Colonic mucosa (tissue), 4 donors: Measurements from ENCODE around the gene MPL. TPM values are rescaled to one million over a fixed set of nuclear protein-coding genes. Genes with fewer than 3 reads are reported as not detected.
"Not testable (repeated sequence)": the region's sequence is repeated elsewhere in the genome, so short reads cannot be mapped to it uniquely, and the experiment has no call there.

Experiments
- DNase-seq: peaks from one replicate; pipeline ENCODE4 v3.0.0-alpha.2; 2020
- H3K27ac ChIP-seq: fragments of 200-600 bp; one replicate; pipeline ENCODE4 v1.8.0; 2021
- H3K27me3 ChIP-seq: fragments of 200-600 bp; one replicate; pipeline ENCODE4 v1.8.0; 2021
- H3K36me3 ChIP-seq: fragments of 200-600 bp; one replicate; pipeline ENCODE4 v1.8.0; 2021
- H3K4me1 ChIP-seq: fragments of 200-600 bp; one replicate; pipeline ENCODE4 v1.8.0; 2021; ENCODE audit warnings: mild to moderate bottlenecking
- H3K4me3 ChIP-seq: fragments of 200-600 bp; one replicate; pipeline ENCODE4 v1.8.0; 2021
- H3K9ac ChIP-seq, 2 donors: one replicate each; pipeline ENCODE4 v1.7.0; 2013; ENCODE audit warnings: control low read depth in 2 of 2, low read depth in 2 of 2, low read length in 2 of 2
- H3K9me3 ChIP-seq: fragments of 200-600 bp; one replicate; pipeline ENCODE4 v1.8.0; 2021
- CTCF ChIP-seq: fragments of 200-600 bp; IDR thresholded peaks from one replicate; pipeline ENCODE4 v1.8.0; 2022; ENCODE audit warnings: antibody characterized with exemption, mild to moderate bottlenecking
- intact Hi-C: fragments of 100-400 bp; cut with DNase I; formaldehyde crosslinking; loops from one replicate; pipeline ENCODE4 v1.14.1; 2022
- microRNA-seq: library from miRNA; unstranded; fragments of <30 nt; microRNA quantifications from one replicate; pipeline ENCODE4, GENCODE V29; 2019
- total RNA-seq, 2 donors: library from RNA; stranded (reverse); fragmentation: NEBNext Ultra II Directional in 1 of 2; extraction: Animal tissue kit (Norgen Biotek cat#: 25700) in 1 of 2; gene quantifications; one replicate each; pipeline ENCODE4 v1.2.1, GENCODE V29; 2021
- donor health status: healthy.
- donor health status: DM: no; HTN: no; CAD: no.
- donor health status: DM: no; HTN: no; CAD: no.

MPL gene
- total RNA-seq, 2 donors from 2014 or later = 0.12 TPM; not detected in 1

DNA sequence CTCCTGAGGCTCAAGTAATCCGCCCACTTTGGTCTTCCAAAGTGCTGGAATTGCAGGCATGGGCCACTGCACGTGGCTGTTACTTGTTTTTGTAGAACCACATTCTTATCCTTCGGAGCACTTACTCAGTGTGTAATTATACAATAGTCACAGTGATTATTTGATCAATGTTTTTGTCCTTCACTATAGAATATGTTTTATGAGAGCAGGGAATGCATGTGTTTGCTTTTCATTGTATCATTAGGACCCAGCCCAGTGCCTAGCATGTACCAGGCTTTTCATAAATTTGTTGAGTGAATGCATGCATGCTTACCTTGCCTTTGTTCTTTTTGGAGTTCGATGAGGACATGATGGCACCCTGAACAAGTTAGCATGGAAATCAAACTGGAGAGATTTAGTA is 57.9 kb downstream of the MPL start:
- Histone ChIP-seq H3K9ac (no peak overlapping the region), H3K27me3 (no peaks in the 10 kb centered on the region), H3K9me3 (no peaks in the 10 kb centered on the region), H3K27ac (no peak overlapping the region), H3K4me1 (no peaks in the 10 kb centered on the region), H3K36me3 (no peaks in the 10 kb centered on the region), H3K4me3 (no peak overlapping the region)
- DNase-seq = no peak
- intact Hi-C loops = no loop called here
- TF ChIP-seq CTCF = no peak

DNA sequence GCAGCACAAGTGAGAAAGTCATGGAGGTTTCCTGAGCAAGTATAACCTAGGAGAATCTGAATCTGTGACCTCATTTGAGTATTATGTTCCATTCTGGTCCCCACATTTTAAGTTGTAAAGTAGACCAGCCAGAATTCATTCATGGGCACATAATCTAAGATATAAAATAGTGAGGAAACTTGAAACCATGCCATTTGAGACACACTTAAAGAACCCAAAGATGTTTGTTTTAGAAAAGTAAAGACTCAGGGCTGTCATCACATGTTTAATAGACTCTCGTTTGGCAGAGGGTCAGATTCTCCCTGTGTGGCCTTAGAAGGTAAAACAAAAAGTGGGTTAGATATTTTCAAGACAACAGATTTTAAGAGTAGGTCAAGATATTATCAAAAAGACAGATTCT is 58.4 kb downstream of the MPL start:
- H3K4me3 ChIP-seq = no peak overlapping the region
- H3K27me3 ChIP-seq = no peaks in the 10 kb centered on the region
- H3K9me3 ChIP-seq = no peaks in the 10 kb centered on the region
- intact Hi-C loops = no loop called here
- no peak overlapping the region for H3K27ac ChIP-seq
- H3K9ac ChIP-seq = no peak overlapping the region
- no peak for DNase-seq
- H3K36me3 ChIP-seq = no peaks in the 10 kb centered on the region
- no peaks in the 10 kb centered on the region for H3K4me1 ChIP-seq
- TF ChIP-seq CTCF = no peak

GRCh38 chr1:43398227-43398626 is 60.6 kb downstream of the MPL start:
- intact Hi-C loops = no loop called here
- Histone ChIP-seq H3K27me3 (no peaks in the 10 kb centered on the region), H3K4me1 (no peaks in the 10 kb centered on the region), H3K27ac (no peak overlapping the region), H3K9ac (no peak overlapping the region), H3K9me3 (no peaks in the 10 kb centered on the region), H3K36me3 (no peaks in the 10 kb centered on the region), H3K4me3 (no peak overlapping the region)
- TF ChIP-seq CTCF = no peak
- no peak for DNase-seq

- intact Hi-C loops, H3K9me3 ChIP-seq, H3K4me3 ChIP-seq, H3K9ac ChIP-seq, H3K36me3 ChIP-seq, DNase-seq, H3K27me3 ChIP-seq, H3K27ac ChIP-seq, H3K4me1 ChIP-seq: not testable (repeated sequence)
These were observed 62.8 kb downstream of the MPL start for GRCh38 chr1:43400441-43400840.

GRCh38 chr1:43402089-43402865 is 64.7 kb downstream of the MPL start:
- H3K9ac ChIP-seq = no peak overlapping the region
- H3K9me3 ChIP-seq = no peaks in the 10 kb centered on the region
- no peak for TF ChIP-seq CTCF
- DNase-seq = no peak
- intact Hi-C loops = no loop called here
- peaks cover 9% of the 10 kb centered on the region for H3K36me3 ChIP-seq
- H3K4me3 ChIP-seq = no peak overlapping the region
- H3K27me3 ChIP-seq = no peaks in the 10 kb centered on the region
- H3K27ac ChIP-seq = no peak overlapping the region
- peaks cover 11% of the 10 kb centered on the region for H3K4me1 ChIP-seq

Small RNA genes within 50 kb of the gene (microRNA-seq; reads per million reads assigned to microRNA genes)
- gene MIR6734 = 3.9 reads per million

Other genes starting within 250 kb of the MPL start
- 10 to 100 TPM; 28.4 to 85.4 TPM for gene EBNA1BP2, start 165.5 kb upstream of the MPL start, total RNA-seq
- under 1 TPM in 1 of 2 donors, not detected in 1; 0.66 TPM for gene CFAP57, start 165.5 kb upstream of the MPL start, total RNA-seq
- 10 to 100 TPM; 59.8 to 80.0 TPM for gene TMEM125, start 67.8 kb upstream of the MPL start, total RNA-seq
- gene C1orf210, start 52.2 kb upstream of the MPL start, total RNA-seq = 10 to 100 TPM; 67.4 to 94.3 TPM
- 1 to 10 TPM; 5.1 to 7.6 TPM for gene TIE1, start 36.8 kb upstream of the MPL start, total RNA-seq
- 100 to 1,000 TPM in 1 of 2 donors, 10 to 100 TPM in 1; 42.6 to 201 TPM for gene CDC20, start 21.2 kb downstream of the MPL start, total RNA-seq
- gene ELOVL1, start 30.2 kb downstream of the MPL start, total RNA-seq = 100 to 1,000 TPM; 165 to 176 TPM
- 10 to 100 TPM; 39.2 to 51.3 TPM for gene MED8, start 52.0 kb downstream of the MPL start, total RNA-seq
- 10 to 100 TPM; 34.8 to 50.5 TPM for gene SZT2, start 52.1 kb downstream of the MPL start, total RNA-seq
- 10 to 100 TPM; 50.8 to 55.6 TPM for gene HYI, start 116.1 kb downstream of the MPL start, total RNA-seq
- 100 to 1,000 TPM; 351 to 449 TPM for gene PTPRF, start 193.1 kb downstream of the MPL start, total RNA-seq